Erythroblast (primary cell): ENCODE data around the gene OTOG.

Experiments
- GATA1 ChIP-seq: IDR thresholded peaks from 2 replicates; pipeline ENCODE4 v1.6.1; 2011; ENCODE audit warnings: low read depth, mild to moderate bottlenecking, control low read depth, low read length, moderate library complexity
- POLR2A ChIP-seq: IDR thresholded peaks from 2 replicates; pipeline ENCODE4 v1.6.1; 2011; ENCODE audit warnings: mild to moderate bottlenecking, low read length

DNA sequence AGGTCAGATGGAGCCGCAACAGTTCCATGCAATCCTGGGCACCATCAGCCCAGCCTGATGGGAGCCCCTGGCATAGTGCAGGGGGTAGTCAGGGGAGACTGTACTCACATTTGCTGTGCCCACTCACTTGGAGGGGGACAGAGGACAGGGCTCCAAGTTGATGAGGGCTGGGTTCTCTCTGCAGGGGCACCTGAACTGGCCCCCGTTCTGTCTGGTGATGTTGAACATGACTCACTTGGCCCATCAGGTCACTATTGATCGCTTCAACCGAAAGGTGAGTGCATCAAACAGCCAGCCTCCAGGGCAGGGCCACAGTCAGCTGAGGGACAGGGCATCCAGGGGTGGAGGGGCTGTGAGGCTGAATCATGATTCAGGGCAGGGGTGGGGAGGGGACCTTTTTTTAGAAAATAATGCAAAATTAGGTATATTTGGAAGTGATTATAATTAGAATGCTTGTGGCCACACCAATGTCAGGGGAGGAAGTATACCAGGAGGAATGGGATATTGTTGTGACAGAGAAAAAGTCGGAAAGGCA, 66.4 kb downstream of the OTOG start:
- TF ChIP-seq POLR2A (no peak), GATA1 (no peak)
